ENCODE results near the gene THSD4. TPM values are rescaled to one million over a fixed set of nuclear protein-coding genes. Genes with fewer than 3 reads are reported as not detected.

THSD4 gene
- total RNA-seq, 1 donor: 15.6 TPM

GRCh38 chr15:71252044-71252739 lies 136.9 kb downstream of the THSD4 start:
- Histone ChIP-seq H3K4me1 (ENCODE audit: insufficient read depth, low read length) (peaks cover 4% of the 10 kb centered on the region), H3K4me3 (ENCODE audit: insufficient read depth, low read length) (no peak overlapping the region), H4K20me1 (ENCODE audit: insufficient read depth, low read length) (no peaks in the 10 kb centered on the region), H3K4me2 (ENCODE audit: insufficient read depth, low read length) (no peak overlapping the region), H3K9me3 (ENCODE audit: low read depth, low read length) (no peaks in the 10 kb centered on the region), H2AFZ (ENCODE audit: low read length) (no peak overlapping the region), H3K79me2 (ENCODE audit: insufficient read depth, low read length) (no peaks in the 10 kb centered on the region), H3K27me3 (ENCODE audit: insufficient read depth, low read length) (no peaks in the 10 kb centered on the region), H3K27ac (ENCODE audit: low read depth, low read length) (peak overlapping the region; percentile 39), H3K36me3 (ENCODE audit: insufficient read depth, low read length) (no peaks in the 10 kb centered on the region)
- DNase-seq (ENCODE audit: insufficient read length, low spot score, missing footprints): no peak
- no peak for TF ChIP-seq CTCF (IDR thresholded peaks at IDR 0.05; ENCODE audit: extremely low read depth, low read depth, low read length)

- Histone ChIP-seq H2AFZ (ENCODE audit: low read length) (no peak overlapping the region), H3K36me3 (ENCODE audit: insufficient read depth, low read length) (no peaks in the 10 kb centered on the region), H3K4me2 (ENCODE audit: insufficient read depth, low read length) (no peak overlapping the region), H3K9me3 (ENCODE audit: low read depth, low read length) (no peaks in the 10 kb centered on the region), H4K20me1 (ENCODE audit: insufficient read depth, low read length) (no peaks in the 10 kb centered on the region), H3K4me3 (ENCODE audit: insufficient read depth, low read length) (no peak overlapping the region), H3K79me2 (ENCODE audit: insufficient read depth, low read length) (no peaks in the 10 kb centered on the region), H3K27me3 (ENCODE audit: insufficient read depth, low read length) (no peaks in the 10 kb centered on the region), H3K27ac (ENCODE audit: low read depth, low read length) (no peak overlapping the region), H3K4me1 (ENCODE audit: insufficient read depth, low read length) (peaks cover 4% of the 10 kb centered on the region)
- no peak for TF ChIP-seq CTCF (IDR thresholded peaks at IDR 0.05; ENCODE audit: extremely low read depth, low read depth, low read length)
- no peak for DNase-seq (ENCODE audit: insufficient read length, low spot score, missing footprints)
Measured at GRCh38 chr15:71252740-71253047, 137.4 kb downstream of the THSD4 start.

GRCh38 chr15:71254491-71254890 lies 139.2 kb downstream of the THSD4 start:
- Histone ChIP-seq H3K79me2 (ENCODE audit: insufficient read depth, low read length) (no peaks in the 10 kb centered on the region), H2AFZ (ENCODE audit: low read length) (no peak overlapping the region), H3K4me2 (ENCODE audit: insufficient read depth, low read length) (no peak overlapping the region), H3K36me3 (ENCODE audit: insufficient read depth, low read length) (no peaks in the 10 kb centered on the region), H3K9me3 (ENCODE audit: low read depth, low read length) (no peaks in the 10 kb centered on the region), H3K4me1 (ENCODE audit: insufficient read depth, low read length) (peaks cover 4% of the 10 kb centered on the region), H3K4me3 (ENCODE audit: insufficient read depth, low read length) (no peak overlapping the region), H3K27me3 (ENCODE audit: insufficient read depth, low read length) (no peaks in the 10 kb centered on the region), H3K27ac (ENCODE audit: low read depth, low read length) (no peak overlapping the region), H4K20me1 (ENCODE audit: insufficient read depth, low read length) (no peaks in the 10 kb centered on the region)
- TF ChIP-seq CTCF (IDR thresholded peaks at IDR 0.05; ENCODE audit: extremely low read depth, low read depth, low read length): no peak
- DNase-seq (ENCODE audit: insufficient read length, low spot score, missing footprints): no peak

- Histone ChIP-seq H3K27me3 (ENCODE audit: insufficient read depth, low read length) (no peaks in the 10 kb centered on the region), H2AFZ (ENCODE audit: low read length) (no peak overlapping the region)
- no peak for TF ChIP-seq CTCF (IDR thresholded peaks at IDR 0.05; ENCODE audit: extremely low read depth, low read depth, low read length)
Measured at GRCh38 chr15:71256934-71257664, 141.8 kb downstream of the THSD4 start.

More at GRCh38 chr15:71256934-71257664, 141.8 kb downstream of the THSD4 start:
- Histone ChIP-seq H3K36me3 (ENCODE audit: insufficient read depth, low read length) (no peaks in the 10 kb centered on the region), H3K9me3 (ENCODE audit: low read depth, low read length) (no peaks in the 10 kb centered on the region), H3K4me3 (ENCODE audit: insufficient read depth, low read length) (no peak overlapping the region), H3K4me1 (ENCODE audit: insufficient read depth, low read length) (no peaks in the 10 kb centered on the region), H4K20me1 (ENCODE audit: insufficient read depth, low read length) (no peaks in the 10 kb centered on the region), H3K27ac (ENCODE audit: low read depth, low read length) (no peak overlapping the region), H3K4me2 (ENCODE audit: insufficient read depth, low read length) (no peak overlapping the region), H3K79me2 (ENCODE audit: insufficient read depth, low read length) (no peaks in the 10 kb centered on the region)
- DNase-seq (ENCODE audit: insufficient read length, low spot score, missing footprints): no peak
